Measurements from ENCODE around the gene ZBTB33. TPM values are rescaled to one million over a fixed set of nuclear protein-coding genes. Genes with fewer than 3 reads are reported as not detected.

The ZBTB33 gene
- total RNA-seq, 1 donor from 2014 or later, result 9.4 TPM

DNA sequence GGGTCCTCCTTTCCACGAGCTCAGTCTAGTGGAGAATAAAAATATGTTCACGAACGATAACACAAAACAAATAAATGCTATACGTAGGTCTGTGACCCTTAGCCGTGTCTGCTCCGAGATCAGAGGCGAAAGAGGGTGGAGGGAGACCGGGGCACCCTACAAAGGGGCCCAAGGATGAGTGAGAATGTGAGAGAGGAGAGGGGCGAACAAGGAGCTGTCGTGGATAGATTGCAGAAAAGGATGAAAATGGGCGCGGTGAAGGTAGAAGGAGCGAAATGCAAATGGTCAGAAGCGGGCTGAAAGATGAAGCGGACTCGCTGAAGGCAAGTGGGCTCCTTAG is 6.2 kb upstream of the ZBTB33 start:
- no peak for DNase-seq (ENCODE audit: low read depth)
- H3K4me3 ChIP-seq (ENCODE audit: low read depth, low read length), result peak overlapping the region; percentile 76
- no peak for TF ChIP-seq CTCF (conservative IDR thresholded peaks at IDR 0.05; ENCODE audit: low read depth, low read length)

- peak overlapping the region; percentile 76 for H3K4me3 ChIP-seq (ENCODE audit: low read depth, low read length)
- TF ChIP-seq CTCF (conservative IDR thresholded peaks at IDR 0.05; ENCODE audit: low read depth, low read length), result no peak
- peak; percentile 52 for DNase-seq (ENCODE audit: low read depth)
These were observed 5.7 kb upstream of the ZBTB33 start for GRCh38 chrX:120244735-120245498.

- no peak for DNase-seq (ENCODE audit: low read depth)
- TF ChIP-seq CTCF (conservative IDR thresholded peaks at IDR 0.05; ENCODE audit: low read depth, low read length), result no peak
- H3K4me3 ChIP-seq (ENCODE audit: low read depth, low read length), result peak overlapping the region; percentile 83
These were observed 929 bp downstream of the ZBTB33 start for GRCh38 chrX:120251471-120252011.

DNA sequence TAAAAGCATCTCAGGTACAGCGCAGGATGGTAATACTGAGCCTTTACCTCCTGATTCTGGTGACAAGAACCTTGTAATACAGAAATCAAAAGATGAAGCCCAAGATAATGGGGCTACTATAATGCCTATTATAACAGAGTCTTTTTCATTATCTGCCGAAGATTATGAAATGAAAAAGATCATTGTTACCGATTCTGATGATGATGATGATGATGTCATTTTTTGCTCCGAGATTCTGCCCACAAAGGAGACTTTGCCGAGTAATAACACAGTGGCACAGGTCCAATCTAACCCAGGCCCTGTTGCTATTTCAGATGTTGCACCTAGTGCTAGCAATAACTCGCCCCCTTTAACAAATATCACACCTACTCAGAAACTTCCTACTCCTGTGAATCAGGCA is 3.2 kb downstream of the ZBTB33 start:
- no peak overlapping the region for H3K4me3 ChIP-seq (ENCODE audit: low read depth, low read length)
- no peak for DNase-seq (ENCODE audit: low read depth)
- TF ChIP-seq CTCF (conservative IDR thresholded peaks at IDR 0.05; ENCODE audit: low read depth, low read length), result no peak

GRCh38 chrX:120260369-120260768 is 9.8 kb downstream of the ZBTB33 start:
- TF ChIP-seq CTCF (conservative IDR thresholded peaks at IDR 0.05; ENCODE audit: low read depth, low read length), result no peak
- no peak for DNase-seq (ENCODE audit: low read depth)
- H3K4me3 ChIP-seq (ENCODE audit: low read depth, low read length), result no peak overlapping the region

DNA sequence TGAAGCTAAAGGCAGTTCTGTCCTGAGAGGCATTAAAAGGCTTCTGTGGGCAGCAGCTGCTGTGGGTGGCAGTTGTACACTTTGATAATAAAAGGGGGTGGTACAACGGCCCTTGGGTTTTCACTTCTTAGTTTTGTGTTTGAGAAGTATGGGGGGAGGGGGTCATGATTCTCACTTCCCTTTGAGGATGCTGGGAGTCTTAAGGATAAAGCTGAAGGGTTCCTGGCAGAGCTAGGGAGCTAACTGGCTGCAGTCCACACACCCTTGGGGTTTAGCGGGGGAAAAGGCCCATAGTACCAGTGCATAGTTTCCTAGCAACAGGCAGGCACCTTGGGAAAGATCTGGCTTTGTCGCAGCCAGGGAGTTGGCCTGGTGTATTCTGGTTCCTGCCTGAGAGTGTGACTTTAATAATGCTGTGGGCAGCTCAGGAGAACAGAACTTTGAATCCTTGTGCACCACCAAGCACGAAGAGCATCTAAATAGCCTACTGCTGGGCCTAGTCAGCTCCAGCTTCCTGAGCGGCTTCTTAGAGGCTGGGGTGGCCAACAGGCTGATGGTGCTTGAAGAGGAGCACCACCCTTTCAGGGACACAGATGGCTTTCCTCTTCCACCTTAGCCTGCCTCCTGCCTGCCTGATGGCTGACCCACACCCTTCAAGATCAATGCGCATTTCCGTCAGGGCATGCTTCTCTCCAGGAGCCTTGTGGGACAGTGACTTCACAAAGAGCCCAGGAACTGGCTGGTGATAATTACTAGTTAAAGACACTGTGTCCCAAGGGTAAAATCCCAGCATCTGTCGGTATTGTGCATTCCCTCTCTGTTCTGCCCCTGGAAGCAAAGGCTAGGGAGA is 12.5 kb downstream of the ZBTB33 start:
- TF ChIP-seq CTCF (conservative IDR thresholded peaks at IDR 0.05; ENCODE audit: low read depth, low read length), result no peak
- no peak overlapping the region for H3K4me3 ChIP-seq (ENCODE audit: low read depth, low read length)
- DNase-seq (ENCODE audit: low read depth), result no peak

Measured in epithelial cell of proximal tubule (primary cell).